Keratinocyte (primary cell): ENCODE measurements around the gene MFSD6L. TPM values are rescaled to one million over a fixed set of nuclear protein-coding genes. Genes with fewer than 3 reads are reported as not detected.

Source experiments
- DNase-seq: peaks from one replicate; pipeline ENCODE4 v3.0.0-alpha.2; 2011; ENCODE audit warnings: low read depth, missing footprints, low spot score
- FAIRE-seq: peaks from 2 replicates; lab custom pipeline; 2011; peaks lifted over from hg19 to GRCh38; lab: Jason Lieb, UNC
- H2AFZ ChIP-seq: 2 replicates; pipeline ENCODE4 v1.6.0; 2012; ENCODE audit warnings: low read length, control low read depth, inconsistent platforms; ENCODE audit not compliant: control insufficient read depth
- H3K27ac ChIP-seq: 2 replicates; pipeline ENCODE4 v1.5.1; 2011; ENCODE audit warnings: low read length; ENCODE audit not compliant: control insufficient read depth, insufficient read depth
- H3K27me3 ChIP-seq: 3 replicates; pipeline ENCODE4 v1.6.0; 2011; ENCODE audit warnings: low read length; ENCODE audit not compliant: control insufficient read depth, insufficient read depth; ENCODE audit errors: extremely low read depth
- H3K36me3 ChIP-seq, 2 experiments: 2 replicates in 1 of 2; 3 replicates in 1 of 2; pipeline ENCODE4 v1.5.1; 2011; ENCODE audit warnings: low read length in 2 of 2, mild to moderate bottlenecking in 1 of 2; ENCODE audit not compliant: control insufficient read depth in 2 of 2, insufficient read depth in 2 of 2; ENCODE audit errors: extremely low read depth in 1 of 2
- H3K4me1 ChIP-seq: 3 replicates; pipeline ENCODE4 v1.5.1; 2011; ENCODE audit warnings: low read length; ENCODE audit not compliant: control insufficient read depth, insufficient read depth; ENCODE audit errors: extremely low read depth
- H3K4me2 ChIP-seq: 3 replicates; pipeline ENCODE4 v1.6.0; 2011; ENCODE audit warnings: low read depth, low read length; ENCODE audit not compliant: control insufficient read depth, insufficient read depth; ENCODE audit errors: extremely low read depth
- H3K4me3 ChIP-seq, 3 experiments: fragments of 200-600 bp in 1 of 3; sonication (generic) in 1 of 3; 2 replicates in 2 of 3; 3 replicates in 1 of 3; pipeline ENCODE4 v1.5.1; 2011 to 2016; ENCODE audit warnings: low read length in 3 of 3, mild to moderate bottlenecking in 3 of 3, control low read depth in 2 of 3, inconsistent platforms in 1 of 3, low read depth in 1 of 3, mixed read lengths in 1 of 3, mixed run types in 1 of 3, moderate library complexity in 1 of 3; ENCODE audit not compliant: control insufficient read depth in 2 of 3, insufficient read depth in 2 of 3; ENCODE audit errors: extremely low read depth in 1 of 3
- H3K79me2 ChIP-seq: 2 replicates; pipeline ENCODE4 v1.6.0; 2012; ENCODE audit warnings: low read length; ENCODE audit not compliant: control insufficient read depth, insufficient read depth
- H3K9ac ChIP-seq: 3 replicates; pipeline ENCODE4 v1.6.0; 2011; ENCODE audit warnings: low read length; ENCODE audit not compliant: control insufficient read depth, insufficient read depth; ENCODE audit errors: extremely low read depth
- H3K9me1 ChIP-seq: 3 replicates; pipeline ENCODE4 v1.6.0; 2011; ENCODE audit warnings: low read length; ENCODE audit not compliant: control insufficient read depth, insufficient read depth; ENCODE audit errors: extremely low read depth
- H3K9me3 ChIP-seq: 2 replicates; pipeline ENCODE4 v1.5.1; 2012; ENCODE audit warnings: low read depth, low read length; ENCODE audit not compliant: control insufficient read depth
- H4K20me1 ChIP-seq: 3 replicates; pipeline ENCODE4 v1.6.0; 2011; ENCODE audit warnings: low read length; ENCODE audit not compliant: control insufficient read depth, insufficient read depth; ENCODE audit errors: extremely low read depth
- EZH2 ChIP-seq: IDR thresholded peaks from one replicate; pipeline ENCODE4 v1.6.1; 2012; ENCODE audit warnings: inconsistent platforms, mild to moderate bottlenecking, low read length, moderate library complexity
- dilution Hi-C: fragments of 300-500 bp; cut with MboI; formaldehyde crosslinking; loops from one replicate; pipeline ENCODE4 v1.7.0; 2020; ENCODE audit warnings: low sequenced_read_pairs; ENCODE audit not compliant: extremely low pct_ligation_motif_present
- polyA plus RNA-seq, 5 experiments: library from polyadenylated mRNA; depleted of rRNA in 3 of 5; stranded (reverse) in 3 of 5; stranded (forward) in 1 of 5; unstranded in 1 of 5; fragments of >200 nt; gene quantifications; 1 replicate in 1 of 5; 2 replicates in 3 of 5; 3 replicates in 1 of 5; pipeline versions ENCODE4 v1.2.1 to v1.2.3, GENCODE V29; 2011 to 2012; ENCODE audit warnings: missing spikeins in 2 of 5, low read depth in 1 of 5, low replicate concordance in 1 of 5
- TF ChIP-seq, protein P1 (sequence below), 3 experiments: IDR thresholded peaks in 1 of 3; conservative IDR thresholded peaks in 1 of 3; optimal IDR thresholded peaks in 1 of 3; 2 replicates in 2 of 3; 3 replicates in 1 of 3; pipeline versions ENCODE3 to v1.5.1; 2011; ENCODE audit warnings: low read length in 3 of 3, mild to moderate bottlenecking in 3 of 3, moderate library complexity in 2 of 3, control low read depth in 1 of 3, inconsistent platforms in 1 of 3; ENCODE audit not compliant: insufficient read depth in 2 of 3; ENCODE audit errors: extremely low read depth in 1 of 3

Gene MFSD6L
- polyA plus RNA-seq, 1 donor (not counting 4 experiments of a cell fraction or from before 2014, with no cell fraction given), result not detected

DNA sequence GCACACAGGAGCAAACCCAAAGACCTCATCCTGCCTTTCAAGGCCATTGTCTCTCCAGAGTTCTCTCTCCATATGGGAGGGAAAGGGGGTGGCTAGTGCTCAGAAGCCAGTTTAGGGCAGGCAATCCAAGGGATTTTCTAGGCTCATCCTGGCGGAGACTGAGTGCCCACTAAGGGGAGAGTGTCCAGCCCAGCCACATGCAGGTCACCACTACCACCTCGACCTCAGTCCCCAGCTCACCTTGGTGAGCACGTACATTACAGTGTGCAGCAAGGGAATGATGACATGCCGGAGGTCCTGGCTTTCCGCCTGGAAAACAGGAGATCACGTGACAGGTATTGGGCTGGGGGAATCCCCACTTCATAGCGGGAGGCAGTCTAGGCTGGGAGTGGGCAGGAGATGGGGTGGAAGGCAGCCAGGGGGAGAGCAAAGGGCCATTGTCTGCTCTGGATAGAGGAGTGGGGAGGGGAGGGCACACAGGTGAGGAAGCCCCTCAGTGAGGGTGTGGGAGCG lies 38.5 kb upstream of the MFSD6L start:
- H3K4me2 ChIP-seq, result no peak overlapping the region
- H2AFZ ChIP-seq, result no peak overlapping the region
- no peaks in the 10 kb centered on the region for H3K9me1 ChIP-seq
- no peaks in the 10 kb centered on the region for H3K36me3 ChIP-seq
- FAIRE-seq (no peak), DNase-seq (no peak)
- no peak overlapping the region for H3K9ac ChIP-seq
- no peak overlapping the region for H3K27ac ChIP-seq
- no peaks in the 10 kb centered on the region for H4K20me1 ChIP-seq
- H3K79me2 ChIP-seq, result no peaks in the 10 kb centered on the region
- TF ChIP-seq, protein P1, sequence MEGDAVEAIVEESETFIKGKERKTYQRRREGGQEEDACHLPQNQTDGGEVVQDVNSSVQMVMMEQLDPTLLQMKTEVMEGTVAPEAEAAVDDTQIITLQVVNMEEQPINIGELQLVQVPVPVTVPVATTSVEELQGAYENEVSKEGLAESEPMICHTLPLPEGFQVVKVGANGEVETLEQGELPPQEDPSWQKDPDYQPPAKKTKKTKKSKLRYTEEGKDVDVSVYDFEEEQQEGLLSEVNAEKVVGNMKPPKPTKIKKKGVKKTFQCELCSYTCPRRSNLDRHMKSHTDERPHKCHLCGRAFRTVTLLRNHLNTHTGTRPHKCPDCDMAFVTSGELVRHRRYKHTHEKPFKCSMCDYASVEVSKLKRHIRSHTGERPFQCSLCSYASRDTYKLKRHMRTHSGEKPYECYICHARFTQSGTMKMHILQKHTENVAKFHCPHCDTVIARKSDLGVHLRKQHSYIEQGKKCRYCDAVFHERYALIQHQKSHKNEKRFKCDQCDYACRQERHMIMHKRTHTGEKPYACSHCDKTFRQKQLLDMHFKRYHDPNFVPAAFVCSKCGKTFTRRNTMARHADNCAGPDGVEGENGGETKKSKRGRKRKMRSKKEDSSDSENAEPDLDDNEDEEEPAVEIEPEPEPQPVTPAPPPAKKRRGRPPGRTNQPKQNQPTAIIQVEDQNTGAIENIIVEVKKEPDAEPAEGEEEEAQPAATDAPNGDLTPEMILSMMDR (optimal IDR thresholded peaks at IDR 0.05 in 1 of 3, IDR thresholded peaks at IDR 0.05 in 1 of 3, conservative IDR thresholded peaks at IDR 0.05 in 1 of 3; ENCODE audit: extremely low read depth in 1 of 3, insufficient read depth in 2 of 3, low read length in 3 of 3), result no peak
- no peak for TF ChIP-seq EZH2
- dilution Hi-C loops, result no loop called here
- no peaks in the 10 kb centered on the region for H3K27me3 ChIP-seq
- no peaks in the 10 kb centered on the region for H3K9me3 ChIP-seq
- H3K4me1 ChIP-seq, result no peaks in the 10 kb centered on the region
- H3K4me3 ChIP-seq, result no peak overlapping the region

DNA sequence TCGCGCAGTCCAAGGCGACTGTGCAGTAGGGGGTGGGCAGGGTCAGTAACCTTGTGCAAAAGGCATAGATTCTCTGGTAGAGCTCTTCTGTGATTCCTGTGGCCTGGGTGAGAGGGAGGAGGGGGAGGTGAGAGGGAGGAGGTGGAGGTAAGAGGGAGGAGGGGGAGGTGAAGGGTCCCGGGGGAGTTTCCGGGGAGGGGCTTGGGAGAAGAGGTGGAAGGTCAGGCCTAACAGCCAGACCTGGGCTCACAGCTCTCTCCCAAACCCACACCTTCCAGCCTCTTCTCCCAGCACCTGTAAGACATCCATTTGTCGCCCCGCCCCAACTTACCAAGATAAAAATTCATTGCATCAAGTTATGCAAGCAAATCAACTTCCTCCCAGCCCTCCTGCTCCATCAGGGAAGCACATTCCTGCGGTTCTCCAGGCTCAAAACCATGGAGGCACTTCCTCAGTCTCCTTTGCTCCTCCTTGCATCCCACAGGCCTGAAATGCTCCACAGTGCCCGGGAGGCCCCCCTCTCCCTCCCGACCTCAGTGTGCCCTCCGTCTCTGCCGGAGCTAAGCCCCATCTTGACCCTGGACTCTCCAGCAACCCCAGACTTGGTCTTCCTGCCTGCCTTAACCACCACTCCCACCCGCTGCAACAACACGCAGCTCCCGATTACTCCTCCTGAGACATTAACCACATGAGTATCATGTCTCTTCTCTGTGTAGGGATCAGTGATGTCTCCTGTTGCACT lies 37.8 kb upstream of the MFSD6L start:
- FAIRE-seq, result no peak
- dilution Hi-C loops, result no loop called here
- H3K4me3 ChIP-seq, result no peak overlapping the region
- H3K4me2 ChIP-seq, result no peak overlapping the region
- no peak for DNase-seq
- TF ChIP-seq, protein P1 (optimal IDR thresholded peaks at IDR 0.05 in 1 of 3, IDR thresholded peaks at IDR 0.05 in 1 of 3, conservative IDR thresholded peaks at IDR 0.05 in 1 of 3; ENCODE audit: extremely low read depth in 1 of 3, insufficient read depth in 2 of 3, low read length in 3 of 3), result no peak
- no peak overlapping the region for H3K27ac ChIP-seq
- H3K79me2 ChIP-seq, result no peaks in the 10 kb centered on the region
- H3K9ac ChIP-seq, result no peak overlapping the region
- no peaks in the 10 kb centered on the region for H3K9me3 ChIP-seq
- H3K9me1 ChIP-seq, result no peaks in the 10 kb centered on the region
- H2AFZ ChIP-seq, result no peak overlapping the region
- H3K27me3 ChIP-seq, result no peaks in the 10 kb centered on the region
- H3K4me1 ChIP-seq, result no peaks in the 10 kb centered on the region
- H3K36me3 ChIP-seq, result no peaks in the 10 kb centered on the region
- no peaks in the 10 kb centered on the region for H4K20me1 ChIP-seq
